HG03097 (cell line): ENCODE data around the gene SAMD9.
"Not testable (repeated sequence)": the region's sequence is repeated elsewhere in the genome, so short reads cannot be mapped to it uniquely, and the experiment has no call there.

Experiments
- ATAC-seq: cut with Tn5 transposase; IDR thresholded peaks from one replicate; pipeline ENCODE4 v1.9.1; 2021; ENCODE audit not compliant: unreplicated experiment, low FRiP score

The SAMD9 gene

GRCh38 chr7:93120592-93121549 is 3.1 kb upstream of the SAMD9 start:
- no peak for ATAC-seq

GRCh38 chr7:93119191-93119905 is 1.6 kb upstream of the SAMD9 start:
- ATAC-seq = no peak

- no peak for ATAC-seq
Observed at GRCh38 chr7:93117327-93117726, 452 bp downstream of the SAMD9 start.

- ATAC-seq = no peak
Observed at GRCh38 chr7:93115796-93116195, 2.0 kb downstream of the SAMD9 start.

GRCh38 chr7:93108003-93108402 is 9.8 kb downstream of the SAMD9 start:
- no peak for ATAC-seq

GRCh38 chr7:93097388-93097787 is 20.4 kb downstream of the SAMD9 start:
- no peak for ATAC-seq

- no peak for ATAC-seq
Observed at GRCh38 chr7:93092757-93093370, 24.9 kb downstream of the SAMD9 start.

- ATAC-seq = not testable (repeated sequence)
Observed at GRCh38 chr7:93073357-93073756, 44.4 kb downstream of the SAMD9 start.

- ATAC-seq = no peak
Observed at GRCh38 chr7:93062599-93062998, 55.2 kb downstream of the SAMD9 start.

GRCh38 chr7:93060865-93061264 is 56.9 kb downstream of the SAMD9 start:
- ATAC-seq = no peak

GRCh38 chr7:93060025-93060424 is 57.8 kb downstream of the SAMD9 start:
- no peak for ATAC-seq

GRCh38 chr7:93056621-93057020 is 61.2 kb downstream of the SAMD9 start:
- not testable (repeated sequence) for ATAC-seq

- ATAC-seq = no peak
Observed at GRCh38 chr7:93055543-93056107, 62.2 kb downstream of the SAMD9 start.

- no peak for ATAC-seq
Observed at GRCh38 chr7:93054975-93055374, 62.8 kb downstream of the SAMD9 start.

GRCh38 chr7:93053949-93054943 is 63.5 kb downstream of the SAMD9 start:
- no peak for ATAC-seq

GRCh38 chr7:93053209-93053948 is 64.4 kb downstream of the SAMD9 start:
- ATAC-seq = no peak

GRCh38 chr7:93051660-93052059 is 66.1 kb downstream of the SAMD9 start:
- no peak for ATAC-seq
